Measurements from ENCODE around the gene YY1. TPM values are rescaled to one million over a fixed set of nuclear protein-coding genes. Genes with fewer than 3 reads are reported as not detected.

The YY1 gene
- total and polyA plus RNA-seq, 2 experiments from 2014 or later: 88.2 to 128 TPM

DNA sequence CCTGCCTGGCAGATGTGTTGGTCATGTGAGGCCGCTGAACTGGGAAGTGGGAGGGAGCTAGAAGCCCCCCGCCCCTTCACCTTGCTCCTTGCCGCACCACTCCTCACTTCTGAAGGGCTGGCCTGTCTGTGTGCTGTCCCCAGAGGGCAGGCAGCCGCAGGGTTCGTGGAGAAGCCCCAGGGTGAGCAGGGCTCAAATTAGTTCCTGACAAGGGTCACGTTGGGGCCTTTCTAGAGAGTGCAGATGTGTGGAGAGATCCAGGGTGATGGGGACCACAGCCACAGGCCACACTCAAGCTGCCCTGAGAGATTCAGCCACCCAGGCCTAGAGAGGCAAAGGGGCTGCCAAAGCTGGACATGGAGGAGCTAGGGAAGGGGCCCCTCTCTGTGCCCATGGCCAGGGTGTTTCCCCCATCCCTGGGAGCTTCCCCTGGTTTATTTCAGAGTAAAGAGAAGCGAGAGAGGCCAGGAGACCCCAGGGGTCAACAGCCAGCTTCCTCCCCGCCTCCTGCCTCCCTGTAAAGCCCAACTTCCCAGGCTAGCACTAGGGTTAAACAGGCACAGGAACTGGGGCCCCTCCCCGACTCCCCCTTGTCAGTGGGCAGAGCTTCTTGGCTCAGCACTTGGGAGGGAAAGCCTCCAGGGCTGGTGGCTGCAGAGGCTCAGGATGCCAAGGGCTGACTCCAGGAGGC is 51.1 kb downstream of the YY1 start:
- ATAC-seq: peak; percentile 1; the same call in 1 of the 3 replicates
- Histone ChIP-seq H3K4me3 (no peak overlapping the region), H3K27ac (ENCODE audit: low read depth) (peak overlapping the region; percentile 59), H3K79me2 (replicated peaks; ENCODE audit: insufficient read depth) (no peaks in the 10 kb centered on the region), H3K27me3 (ENCODE audit: insufficient read depth) (no peaks in the 10 kb centered on the region), H4K20me1 (replicated peaks; ENCODE audit: insufficient read depth) (peaks cover 20% of the 10 kb centered on the region), H3F3A (replicated peaks; ENCODE audit: low read depth) (peaks cover 14% of the 10 kb centered on the region; the same call in 1 of the 2 replicates), H3K4me1 (ENCODE audit: insufficient read depth) (0 out of 2 replicates have a peak, but pooled peaks cover 3% of the 10 kb centered on the region), H3K4me2 (no peak overlapping the region), H3K36me3 (ENCODE audit: insufficient read depth) (no peaks in the 10 kb centered on the region; the same call in 1 of the 2 replicates), H3K9me2 (ENCODE audit: insufficient read depth) (no peaks in the 10 kb centered on the region), H2AFZ (no peak overlapping the region)
- peaks cover 36% of the 10 kb centered on the region for H3K4me1 Mint-ChIP-seq
- H3K9me3 Mint-ChIP-seq: no peaks in the 10 kb centered on the region
- peak overlapping the region; percentile 65; the same call in 1 of the 2 replicates for H3K27ac Mint-ChIP-seq
- H3K36me3 Mint-ChIP-seq (ENCODE audit: low read depth): peaks cover 25% of the 10 kb centered on the region; the same call in 2 of the 3 replicates
- no peak overlapping the region for H3K4me3 Mint-ChIP-seq
- peaks cover 7% of the 10 kb centered on the region for H3K27me3 Mint-ChIP-seq (ENCODE audit: insufficient read depth, low read depth, poor library complexity)
- TF ChIP-seq CREB1 (CRISPR knock-in tag; IDR thresholded peaks at IDR 0.05; ENCODE audit: low read depth) (no peak), ZNF331 (CRISPR knock-in tag; IDR thresholded peaks at IDR 0.05; ENCODE audit: low read depth) (no peak), STAT1 (IDR thresholded peaks at IDR 0.05; ENCODE audit: unreplicated experiment) (no peak), JUNB (IDR thresholded peaks at IDR 0.05; ENCODE audit: unreplicated experiment) (no peak), POLR2AphosphoS5 (IDR thresholded peaks at IDR 0.05; ENCODE audit: low read depth) (no peak), EZH2phosphoT487 (IDR thresholded peaks at IDR 0.05; ENCODE audit: unreplicated experiment) (no peak), EZH2 (IDR thresholded peaks at IDR 0.05; ENCODE audit: low read depth, unreplicated experiment) (no peak), NANOG (IDR thresholded peaks at IDR 0.05; ENCODE audit: borderline replicate concordance) (no peak)
- TF ChIP-seq, protein P1, sequence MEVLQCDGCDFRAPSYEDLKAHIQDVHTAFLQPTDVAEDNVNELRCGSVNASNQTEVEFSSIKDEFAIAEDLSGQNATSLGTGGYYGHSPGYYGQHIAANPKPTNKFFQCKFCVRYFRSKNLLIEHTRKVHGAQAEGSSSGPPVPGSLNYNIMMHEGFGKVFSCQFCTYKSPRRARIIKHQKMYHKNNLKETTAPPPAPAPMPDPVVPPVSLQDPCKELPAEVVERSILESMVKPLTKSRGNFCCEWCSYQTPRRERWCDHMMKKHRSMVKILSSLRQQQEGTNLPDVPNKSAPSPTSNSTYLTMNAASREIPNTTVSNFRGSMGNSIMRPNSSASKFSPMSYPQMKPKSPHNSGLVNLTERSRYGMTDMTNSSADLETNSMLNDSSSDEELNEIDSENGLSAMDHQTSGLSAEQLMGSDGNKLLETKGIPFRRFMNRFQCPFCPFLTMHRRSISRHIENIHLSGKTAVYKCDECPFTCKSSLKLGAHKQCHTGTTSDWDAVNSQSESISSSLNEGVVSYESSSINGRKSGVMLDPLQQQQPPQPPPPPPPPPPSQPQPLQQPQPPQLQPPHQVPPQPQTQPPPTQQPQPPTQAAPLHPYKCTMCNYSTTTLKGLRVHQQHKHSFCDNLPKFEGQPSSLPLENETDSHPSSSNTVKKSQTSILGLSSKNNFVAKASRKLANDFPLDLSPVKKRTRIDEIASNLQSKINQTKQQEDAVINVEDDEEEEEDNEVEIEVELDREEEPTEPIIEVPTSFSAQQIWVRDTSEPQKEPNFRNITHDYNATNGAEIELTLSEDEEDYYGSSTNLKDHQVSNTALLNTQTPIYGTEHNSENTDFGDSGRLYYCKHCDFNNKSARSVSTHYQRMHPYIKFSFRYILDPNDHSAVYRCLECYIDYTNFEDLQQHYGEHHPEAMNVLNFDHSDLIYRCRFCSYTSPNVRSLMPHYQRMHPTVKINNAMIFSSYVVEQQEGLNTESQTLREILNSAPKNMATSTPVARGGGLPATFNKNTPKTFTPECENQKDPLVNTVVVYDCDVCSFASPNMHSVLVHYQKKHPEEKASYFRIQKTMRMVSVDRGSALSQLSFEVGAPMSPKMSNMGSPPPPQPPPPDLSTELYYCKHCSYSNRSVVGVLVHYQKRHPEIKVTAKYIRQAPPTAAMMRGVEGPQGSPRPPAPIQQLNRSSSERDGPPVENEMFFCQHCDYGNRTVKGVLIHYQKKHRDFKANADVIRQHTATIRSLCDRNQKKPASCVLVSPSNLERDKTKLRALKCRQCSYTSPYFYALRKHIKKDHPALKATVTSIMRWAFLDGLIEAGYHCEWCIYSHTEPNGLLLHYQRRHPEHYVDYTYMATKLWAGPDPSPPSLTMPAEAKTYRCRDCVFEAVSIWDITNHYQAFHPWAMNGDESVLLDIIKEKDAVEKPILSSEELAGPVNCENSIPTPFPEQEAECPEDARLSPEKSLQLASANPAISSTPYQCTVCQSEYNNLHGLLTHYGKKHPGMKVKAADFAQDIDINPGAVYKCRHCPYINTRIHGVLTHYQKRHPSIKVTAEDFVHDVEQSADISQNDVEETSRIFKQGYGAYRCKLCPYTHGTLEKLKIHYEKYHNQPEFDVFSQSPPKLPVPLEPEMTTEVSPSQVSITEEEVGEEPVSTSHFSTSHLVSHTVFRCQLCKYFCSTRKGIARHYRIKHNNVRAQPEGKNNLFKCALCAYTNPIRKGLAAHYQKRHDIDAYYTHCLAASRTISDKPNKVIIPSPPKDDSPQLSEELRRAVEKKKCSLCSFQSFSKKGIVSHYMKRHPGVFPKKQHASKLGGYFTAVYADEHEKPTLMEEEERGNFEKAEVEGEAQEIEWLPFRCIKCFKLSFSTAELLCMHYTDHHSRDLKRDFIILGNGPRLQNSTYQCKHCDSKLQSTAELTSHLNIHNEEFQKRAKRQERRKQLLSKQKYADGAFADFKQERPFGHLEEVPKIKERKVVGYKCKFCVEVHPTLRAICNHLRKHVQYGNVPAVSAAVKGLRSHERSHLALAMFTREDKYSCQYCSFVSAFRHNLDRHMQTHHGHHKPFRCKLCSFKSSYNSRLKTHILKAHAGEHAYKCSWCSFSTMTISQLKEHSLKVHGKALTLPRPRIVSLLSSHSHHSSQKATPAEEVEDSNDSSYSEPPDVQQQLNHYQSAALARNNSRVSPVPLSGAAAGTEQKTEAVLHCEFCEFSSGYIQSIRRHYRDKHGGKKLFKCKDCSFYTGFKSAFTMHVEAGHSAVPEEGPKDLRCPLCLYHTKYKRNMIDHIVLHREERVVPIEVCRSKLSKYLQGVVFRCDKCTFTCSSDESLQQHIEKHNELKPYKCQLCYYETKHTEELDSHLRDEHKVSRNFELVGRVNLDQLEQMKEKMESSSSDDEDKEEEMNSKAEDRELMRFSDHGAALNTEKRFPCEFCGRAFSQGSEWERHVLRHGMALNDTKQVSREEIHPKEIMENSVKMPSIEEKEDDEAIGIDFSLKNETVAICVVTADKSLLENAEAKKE (CRISPR knock-in tag; IDR thresholded peaks at IDR 0.05): no peak
- TF ChIP-seq, protein P2, sequence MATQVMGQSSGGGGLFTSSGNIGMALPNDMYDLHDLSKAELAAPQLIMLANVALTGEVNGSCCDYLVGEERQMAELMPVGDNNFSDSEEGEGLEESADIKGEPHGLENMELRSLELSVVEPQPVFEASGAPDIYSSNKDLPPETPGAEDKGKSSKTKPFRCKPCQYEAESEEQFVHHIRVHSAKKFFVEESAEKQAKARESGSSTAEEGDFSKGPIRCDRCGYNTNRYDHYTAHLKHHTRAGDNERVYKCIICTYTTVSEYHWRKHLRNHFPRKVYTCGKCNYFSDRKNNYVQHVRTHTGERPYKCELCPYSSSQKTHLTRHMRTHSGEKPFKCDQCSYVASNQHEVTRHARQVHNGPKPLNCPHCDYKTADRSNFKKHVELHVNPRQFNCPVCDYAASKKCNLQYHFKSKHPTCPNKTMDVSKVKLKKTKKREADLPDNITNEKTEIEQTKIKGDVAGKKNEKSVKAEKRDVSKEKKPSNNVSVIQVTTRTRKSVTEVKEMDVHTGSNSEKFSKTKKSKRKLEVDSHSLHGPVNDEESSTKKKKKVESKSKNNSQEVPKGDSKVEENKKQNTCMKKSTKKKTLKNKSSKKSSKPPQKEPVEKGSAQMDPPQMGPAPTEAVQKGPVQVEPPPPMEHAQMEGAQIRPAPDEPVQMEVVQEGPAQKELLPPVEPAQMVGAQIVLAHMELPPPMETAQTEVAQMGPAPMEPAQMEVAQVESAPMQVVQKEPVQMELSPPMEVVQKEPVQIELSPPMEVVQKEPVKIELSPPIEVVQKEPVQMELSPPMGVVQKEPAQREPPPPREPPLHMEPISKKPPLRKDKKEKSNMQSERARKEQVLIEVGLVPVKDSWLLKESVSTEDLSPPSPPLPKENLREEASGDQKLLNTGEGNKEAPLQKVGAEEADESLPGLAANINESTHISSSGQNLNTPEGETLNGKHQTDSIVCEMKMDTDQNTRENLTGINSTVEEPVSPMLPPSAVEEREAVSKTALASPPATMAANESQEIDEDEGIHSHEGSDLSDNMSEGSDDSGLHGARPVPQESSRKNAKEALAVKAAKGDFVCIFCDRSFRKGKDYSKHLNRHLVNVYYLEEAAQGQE (IDR thresholded peaks at IDR 0.05; ENCODE audit: unreplicated experiment): no peak
- DNase-seq (ENCODE audit: low spot score): no peak
